Ovary (tissue), 3 donors: ENCODE data around the gene RAB22A.

Source experiments
- CTCF ChIP-seq, 3 donors: fragments of 450-650 bp in 2 of 3; fragments of 200-600 bp in 1 of 3; IDR thresholded peaks; one replicate each; pipeline versions ENCODE4 v1.5.1 to v1.8.0; 2016 to 2022; ENCODE audit warnings: antibody characterized with exemption in 3 of 3, mild to moderate bottlenecking in 1 of 3
- POLR2A ChIP-seq: fragments of 450-650 bp; IDR thresholded peaks from one replicate; pipeline ENCODE4 v1.6.1; 2017; ENCODE audit warnings: antibody characterized with exemption, mild to moderate bottlenecking, moderate library complexity
- donor health status: DM: no; HTN: no; CAD: no.

DNA sequence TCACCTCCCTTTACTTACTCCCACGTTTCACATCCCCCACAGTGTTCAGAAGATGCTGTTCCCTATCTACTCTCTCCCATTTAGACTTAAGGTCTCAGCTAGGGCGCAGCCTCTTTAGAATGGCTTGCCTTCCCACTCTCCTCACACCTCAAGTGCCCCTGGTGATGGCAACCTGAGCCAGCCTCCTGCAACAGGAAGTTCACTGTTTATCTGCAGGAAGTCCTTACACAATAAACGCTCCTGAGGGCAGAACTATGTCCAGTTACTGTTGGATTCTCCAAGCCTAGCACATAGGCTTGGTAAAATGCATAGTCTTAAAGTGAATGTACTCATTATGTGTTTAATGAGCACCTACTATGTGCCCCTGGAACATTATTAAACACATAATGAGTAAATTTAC lies 21.9 kb upstream of the RAB22A start:
- TF ChIP-seq CTCF (IDR thresholded peaks at IDR 0.05): no peak
- TF ChIP-seq POLR2A: no peak
